GM12891 (cell line): Measurements from ENCODE around the gene DDX47.

Source experiments
- PAX5 ChIP-seq: IDR thresholded peaks from 2 replicates; pipeline ENCODE4 v1.6.1; 2011; ENCODE audit warnings: low read length, moderate library complexity, mild to moderate bottlenecking; ENCODE audit not compliant: insufficient read depth, severe bottlenecking
- POLR2A ChIP-seq: IDR thresholded peaks from 2 replicates; pipeline ENCODE4 v1.6.1; 2011; ENCODE audit warnings: low read depth, low read length, control low read depth
- POLR2AphosphoS5 ChIP-seq: IDR thresholded peaks from 2 replicates; pipeline ENCODE4 v1.6.1; 2011; ENCODE audit warnings: low read depth, low read length, control low read depth
- POU2F2 ChIP-seq: IDR thresholded peaks from 2 replicates; pipeline ENCODE4 v1.6.1; 2011; ENCODE audit warnings: low read depth, mild to moderate bottlenecking, control low read depth, low read length, moderate library complexity
- SPI1 ChIP-seq: IDR thresholded peaks from 2 replicates; pipeline ENCODE4 v1.6.1; 2011; ENCODE audit warnings: low read depth, low read length, control low read depth
- TAF1 ChIP-seq: IDR thresholded peaks from 2 replicates; pipeline ENCODE4 v1.6.1; 2011; ENCODE audit warnings: low read depth, low read length, control low read depth

- TF ChIP-seq POLR2AphosphoS5 (no peak), POLR2A (no peak), PAX5 (no peak), SPI1 (no peak), TAF1 (no peak), POU2F2 (no peak)
Measured at GRCh38 chr12:12796928-12797793, 16.0 kb upstream of the DDX47 start.
